H1 (cell line): ENCODE results near the gene RNF166. TPM values are rescaled to one million over a fixed set of nuclear protein-coding genes. Genes with fewer than 3 reads are reported as not detected.

Experiments used
- CTCF ChIA-PET: fragments of 300-600 bp; sonication (Branson Sonifier 250); formaldehyde crosslinking; loops from one replicate; lab custom pipeline; 2021; ENCODE audit not compliant: partially characterized antibody; lab: Charles Lee
- POLR2A ChIA-PET: fragments of 300-600 bp; sonication (Branson Sonifier 250); formaldehyde crosslinking; loops from one replicate; lab custom pipeline; 2021; ENCODE audit warnings: inconsistent platforms; ENCODE audit not compliant: partially characterized antibody; lab: Charles Lee
- DNase-seq, 2 experiments: peaks; one replicate each; pipeline versions ENCODE4 v3.0.0 to v3.0.0-alpha.2; 2010 to 2022; ENCODE audit warnings: low spot score in 2 of 2, low read depth in 1 of 2, mixed read lengths in 1 of 2
- FAIRE-seq: peaks from 2 replicates; lab custom pipeline; 2011; peaks lifted over from hg19 to GRCh38; lab: Jason Lieb, UNC
- H2AFZ ChIP-seq: 2 replicates; pipeline ENCODE4 v1.8.1; 2012; ENCODE audit warnings: low read length, inconsistent platforms
- H2AK5ac ChIP-seq: 2 replicates; pipeline ENCODE4 v1.6.1; 2013; ENCODE audit warnings: low read depth, low read length
- H2BK120ac ChIP-seq: replicated peaks from 2 replicates; pipeline ENCODE3; 2013; ENCODE audit warnings: low read depth, low read length, inconsistent platforms
- H2BK12ac ChIP-seq: 2 replicates; pipeline ENCODE4 v1.6.1; 2013; ENCODE audit warnings: low read depth, low read length
- H2BK15ac ChIP-seq: 2 replicates; pipeline ENCODE4 v1.6.1; 2013; ENCODE audit warnings: low read length
- H2BK20ac ChIP-seq: 2 replicates; pipeline ENCODE4 v1.6.1; 2013; ENCODE audit warnings: low read length
- H2BK5ac ChIP-seq: 2 replicates; pipeline ENCODE4 v1.6.1; 2013; ENCODE audit warnings: low read depth, low read length
- H3K14ac ChIP-seq: 2 replicates; pipeline ENCODE4 v1.6.1; 2013; ENCODE audit warnings: inconsistent platforms; ENCODE audit not compliant: insufficient read length
- H3K18ac ChIP-seq: 2 replicates; pipeline ENCODE4 v1.6.1; 2013; ENCODE audit warnings: low read length; ENCODE audit errors: extremely low read depth
- H3K23ac ChIP-seq: 2 replicates; pipeline ENCODE4 v1.6.1; 2013; ENCODE audit warnings: inconsistent platforms; ENCODE audit not compliant: insufficient read length
- H3K23me2 ChIP-seq: 2 replicates; pipeline ENCODE4 v1.6.1; 2013; ENCODE audit warnings: low read depth, low read length
- H3K27ac ChIP-seq: 2 replicates; pipeline ENCODE4 v1.6.1; 2011; ENCODE audit warnings: low read depth, low read length, inconsistent platforms
- H3K27me3 ChIP-seq, 4 experiments: replicated peaks in 1 of 4; 1 replicate in 1 of 4; 2 replicates in 3 of 4; pipeline versions ENCODE4 v1.6.1 to v1.8.1; 2011 to 2013; ENCODE audit warnings: low read length in 3 of 4, mild to moderate bottlenecking in 3 of 4, inconsistent platforms in 2 of 4, mixed read lengths in 2 of 4, moderate library complexity in 1 of 4; ENCODE audit not compliant: control insufficient read depth in 3 of 4, insufficient read depth in 3 of 4; ENCODE audit errors: extremely low read depth in 1 of 4
- H3K36me3 ChIP-seq, 4 experiments: 2 replicates each; pipeline versions ENCODE4 v1.6.1 to v1.8.1; 2011 to 2013; ENCODE audit warnings: mild to moderate bottlenecking in 4 of 4, low read length in 3 of 4, moderate library complexity in 2 of 4, control low read depth in 1 of 4, inconsistent platforms in 1 of 4; ENCODE audit not compliant: insufficient read depth in 4 of 4, control insufficient read depth in 2 of 4
- H3K4ac ChIP-seq: replicated peaks from 2 replicates; pipeline ENCODE3; 2013; ENCODE audit warnings: low read length, low read depth, mixed read lengths, inconsistent platforms; ENCODE audit not compliant: insufficient read length
- H3K4me1 ChIP-seq, 4 experiments: replicated peaks in 1 of 4; 1 replicate in 1 of 4; 2 replicates in 3 of 4; pipeline versions ENCODE4 v1.6.1 to v1.8.1; 2011 to 2013; ENCODE audit warnings: low read length in 3 of 4, inconsistent platforms in 2 of 4, mixed read lengths in 1 of 4; ENCODE audit not compliant: insufficient read depth in 4 of 4, control insufficient read depth in 3 of 4
- H3K4me2 ChIP-seq, 2 experiments: 2 replicates each; pipeline versions ENCODE4 v1.6.1 to v1.8.1; 2011 to 2013; ENCODE audit warnings: low read depth in 2 of 2, low read length in 2 of 2, control low read depth in 1 of 2, inconsistent platforms in 1 of 2, mild to moderate bottlenecking in 1 of 2; ENCODE audit not compliant: insufficient read depth in 1 of 2
- H3K4me3 ChIP-seq, 4 experiments: fragments of 200-600, 300-600 bp in 1 of 4; sonication (generic), shearing (Covaris generic), sonication (Bioruptor Twin) in 1 of 4; 2 replicates each; pipeline versions ENCODE4 v1.5.1 to v1.8.1; 2011 to 2016; ENCODE audit warnings: low read length in 4 of 4, low read depth in 3 of 4, control low read depth in 2 of 4, inconsistent platforms in 2 of 4, mild to moderate bottlenecking in 2 of 4, mixed read lengths in 1 of 4, moderate library complexity in 1 of 4; ENCODE audit not compliant: insufficient read depth in 2 of 4; ENCODE audit errors: extremely low read depth in 1 of 4
- H3K56ac ChIP-seq: replicated peaks from 2 replicates; pipeline ENCODE3; 2013; ENCODE audit warnings: low read depth, mild to moderate bottlenecking, mixed read lengths, low read length, inconsistent platforms; ENCODE audit not compliant: insufficient read length
- H3K79me1 ChIP-seq: 2 replicates; pipeline ENCODE4 v1.6.1; 2013; ENCODE audit warnings: low read depth, low read length, control low read depth
- H3K79me2 ChIP-seq, 2 experiments: 2 replicates each; pipeline versions ENCODE4 v1.6.1 to v1.8.1; 2012 to 2013; ENCODE audit warnings: low read length in 2 of 2, mild to moderate bottlenecking in 2 of 2, inconsistent platforms in 1 of 2; ENCODE audit not compliant: insufficient read depth in 2 of 2, control insufficient read depth in 1 of 2
- H3K9ac ChIP-seq, 4 experiments: replicated peaks in 1 of 4; 1 replicate in 1 of 4; 2 replicates in 3 of 4; pipeline versions ENCODE4 v1.6.1 to v1.8.1; 2011 to 2013; ENCODE audit warnings: low read depth in 3 of 4, low read length in 3 of 4, control low read depth in 2 of 4, mild to moderate bottlenecking in 2 of 4, moderate library complexity in 2 of 4, inconsistent platforms in 1 of 4; ENCODE audit errors: extremely low read depth in 1 of 4
- H3K9me3 ChIP-seq, 2 experiments: 2 replicates each; pipeline versions ENCODE4 v1.6.1 to v1.8.1; 2012 to 2013; ENCODE audit warnings: mild to moderate bottlenecking in 2 of 2, moderate library complexity in 2 of 2, control low read depth in 1 of 2, inconsistent platforms in 1 of 2, low read depth in 1 of 2, low read length in 1 of 2, mixed read lengths in 1 of 2; ENCODE audit not compliant: insufficient read depth in 2 of 2
- H4K20me1 ChIP-seq, 2 experiments: replicated peaks in 1 of 2; 2 replicates each; pipeline versions ENCODE3 to v1.8.1; 2011 to 2013; ENCODE audit warnings: inconsistent platforms in 2 of 2, low read length in 2 of 2, mild to moderate bottlenecking in 1 of 2; ENCODE audit not compliant: insufficient read depth in 2 of 2, control insufficient read depth in 1 of 2
- H4K5ac ChIP-seq: 2 replicates; pipeline ENCODE4 v1.6.1; 2013; ENCODE audit warnings: low read length, low read depth, mixed read lengths, inconsistent platforms; ENCODE audit not compliant: insufficient read length
- H4K8ac ChIP-seq: 2 replicates; pipeline ENCODE4 v1.8.0; 2013; ENCODE audit warnings: mild to moderate bottlenecking, moderate library complexity, low read length, inconsistent platforms; ENCODE audit not compliant: insufficient read depth; ENCODE audit errors: extremely low read depth
- H4K91ac ChIP-seq: replicated peaks from 2 replicates; pipeline ENCODE3; 2013; ENCODE audit warnings: low read length, mixed read lengths, inconsistent platforms; ENCODE audit not compliant: insufficient read length
- ATF3 ChIP-seq: IDR thresholded peaks from 2 replicates; pipeline ENCODE4 v1.6.1; 2011; ENCODE audit warnings: low read depth, mild to moderate bottlenecking, low read length; ENCODE audit not compliant: insufficient read depth
- CBX8 ChIP-seq: fragments of 300-800, 300-1000 bp; sonication (generic); IDR thresholded peaks from 2 replicates; pipeline ENCODE4 v1.7.1; 2016; ENCODE audit warnings: low read depth, low read length, borderline replicate concordance
- CEBPB ChIP-seq: IDR thresholded peaks from 2 replicates; pipeline ENCODE4 v1.6.1; 2012; ENCODE audit warnings: low read depth, low read length
- CHD2 ChIP-seq: IDR thresholded peaks from 2 replicates; pipeline ENCODE4 v1.6.1; 2012; ENCODE audit warnings: low read length, improper control_type of control experiment
- CREB1 ChIP-seq: IDR thresholded peaks from 2 replicates; pipeline ENCODE4 v1.6.1; 2012; ENCODE audit warnings: inconsistent platforms
- EZH2 ChIP-seq: fragments of 200-600 bp; sonication (generic); IDR thresholded peaks from 2 replicates; pipeline ENCODE4 v1.7.1; 2012; ENCODE audit warnings: low read depth, mild to moderate bottlenecking, moderate library complexity, low read length, inconsistent platforms; ENCODE audit not compliant: severe bottlenecking
- GABPA ChIP-seq: IDR thresholded peaks from 2 replicates; pipeline ENCODE4 v1.6.1; 2011; ENCODE audit warnings: mild to moderate bottlenecking, low read length, moderate library complexity, borderline replicate concordance; ENCODE audit not compliant: insufficient read depth
- NANOG ChIP-seq: IDR thresholded peaks from 2 replicates; pipeline ENCODE4 v1.6.1; 2011; ENCODE audit warnings: low read length, low read depth, mild to moderate bottlenecking, inconsistent platforms; ENCODE audit not compliant: insufficient read depth, poor library complexity, severe bottlenecking
- POLR2AphosphoS5 ChIP-seq: IDR thresholded peaks from 2 replicates; pipeline ENCODE4 v1.6.1; 2011; ENCODE audit warnings: low read depth, low read length
- RBBP5 ChIP-seq: IDR thresholded peaks from 2 replicates; pipeline ENCODE4 v1.7.1; 2012; ENCODE audit warnings: low read depth, mild to moderate bottlenecking, inconsistent platforms, low read length, moderate library complexity, borderline replicate concordance
- SIX5 ChIP-seq: IDR thresholded peaks from 2 replicates; pipeline ENCODE4 v1.6.1; 2011; ENCODE audit warnings: mild to moderate bottlenecking, low read depth, low read length
- TAF1 ChIP-seq: IDR thresholded peaks from 2 replicates; pipeline ENCODE4 v1.6.1; 2011; ENCODE audit warnings: mild to moderate bottlenecking, low read depth, low read length
- TAF7 ChIP-seq: optimal IDR thresholded peaks from 2 replicates; pipeline ENCODE3; 2011; ENCODE audit warnings: low read depth, mild to moderate bottlenecking, inconsistent platforms, low read length, moderate library complexity, borderline replicate concordance
- WGBS, 2 experiments: shearing (Covaris generic) in 1 of 2; methylation state at CpG; one replicate each; pipeline versions ENCODE4 v1.1.6 to v1.1.7; 2013 to 2015; ENCODE audit warnings: low lambda C conversion rate in 2 of 2, mixed read lengths in 2 of 2, inconsistent platforms in 1 of 2, low coverage in 1 of 2, missing lambda C conversion rate in 1 of 2; ENCODE audit not compliant: insufficient replicate concordance in 2 of 2, insufficient coverage in 1 of 2, insufficient read length in 1 of 2; ENCODE audit errors: extremely low coverage in 1 of 2, missing lambda C conversion rate in 1 of 2; 5-methylcytosine and 5-hydroxymethylcytosine counted together
- polyA plus RNA-seq, 7 experiments: library from polyadenylated mRNA; depleted of rRNA in 3 of 7; stranded (reverse) in 5 of 7; unstranded in 2 of 7; fragments of >200 nt in 5 of 7; fragments of 200-250 nt in 2 of 7; gene quantifications; 1 replicate in 5 of 7; 2 replicates in 1 of 7; 4 replicates in 1 of 7; pipeline versions ENCODE4 v1.2.1 to v1.2.3, GENCODE V29; 2011 to 2013; ENCODE audit warnings: missing spikeins in 2 of 7, mixed read lengths in 2 of 7
- total RNA-seq: library from RNA; stranded (reverse); fragmentation: NEBNext Ultra II Directional; extraction: Animal tissue kit (Norgen Biotek cat#: 25700); gene quantifications from 2 replicates; pipeline ENCODE4 v1.2.1, GENCODE V29; 2021

RNF166 gene
- total and polyA plus RNA-seq, 2 of the 8 experiments (the other 6 are each of a cell fraction or from before 2014, with no cell fraction given), result 29.8 to 31.2 TPM

- POLR2A ChIA-PET, result no interaction called here
- peaks cover 3 to 29% (median 4%) of the 10 kb centered on the region in 4 experiments; a peak in 7 of 8 replicates for H3K36me3 ChIP-seq
- no peak overlapping the region for H2BK5ac ChIP-seq
- no peak overlapping the region for H3K4me3 ChIP-seq
- H4K5ac ChIP-seq, result no peak overlapping the region
- H2AK5ac ChIP-seq, result no peak overlapping the region
- H4K91ac ChIP-seq, result no peak overlapping the region
- peaks cover 0 to 19% of the 10 kb centered on the region in 2 experiments; a peak in 3 of 4 replicates for H3K79me2 ChIP-seq
- no peak overlapping the region for H2BK120ac ChIP-seq
- H4K20me1 ChIP-seq, result peaks cover 2 to 35% of the 10 kb centered on the region in 2 experiments
- H3K27ac ChIP-seq, result no peak overlapping the region
- H3K4ac ChIP-seq, result no peak overlapping the region
- H2AFZ ChIP-seq, result no peak overlapping the region
- no peak overlapping the region for H2BK15ac ChIP-seq
- H3K56ac ChIP-seq, result no peak overlapping the region
- no peak overlapping the region; the same call in 1 of the 2 replicates for H4K8ac ChIP-seq
- no peak overlapping the region for H3K23ac ChIP-seq
- H3K14ac ChIP-seq, result no peak overlapping the region
- no peaks in the 10 kb centered on the region for H3K27me3 ChIP-seq
- TF ChIP-seq CREB1, result no peak
- TF ChIP-seq NANOG, result no peak
- TF ChIP-seq TAF1, result no peak
- no peak for TF ChIP-seq EZH2
- no peak for TF ChIP-seq POLR2AphosphoS5
- no peak for TF ChIP-seq SIX5
- no peak for TF ChIP-seq CHD2
- no peak for TF ChIP-seq CEBPB
- no peak for TF ChIP-seq GABPA
- TF ChIP-seq RBBP5, result no peak
- TF ChIP-seq TAF7, result no peak
- no peak for TF ChIP-seq ATF3
- TF ChIP-seq CBX8, result no peak
- TF ChIP-seq, all 59 proteins: peak for 0
- Histone ChIP-seq H3K79me1 (peaks cover 2% of the 10 kb centered on the region; the same call in 1 of the 2 replicates), H3K9me3 (no peaks in the 10 kb centered on the region), H3K23me2 (peaks cover 2% of the 10 kb centered on the region; the same call in 1 of the 2 replicates), H3K9ac (no peak overlapping the region), H2BK12ac (no peak overlapping the region), H2BK20ac (no peak overlapping the region), H3K4me2 (no peak overlapping the region), H3K4me1 (peaks cover 0 to 6% (median 4%) of the 10 kb centered on the region in 4 experiments; a peak in 5 of 7 replicates), H3K18ac (no peak overlapping the region)
- DNase-seq (no peak), FAIRE-seq (no peak)
- CTCF ChIA-PET, result interaction anchor here (0.7 to 1.5 kb wide), 6 partner anchors 9 to 50 kb away, joined by 3 to 5 read pairs (median 4); no protein-coding TSS in a partner anchor
- WGBS, 2 experiments, result 92% methylated on average over 19 of the region's 29 CpGs; no CpG with 5 or more reads in 1 of the 2 experiments
Observed at GRCh38 chr16:88655733-88656281, 50.4 kb downstream of the RNF166 start.
